HL-60 (cell line): ENCODE results near the gene GREM1.

ENCODE experiments used
- DNase-seq, 2 experiments: peaks; one replicate each; pipeline ENCODE4 v3.0.0-alpha.2; 2010 to 2020; ENCODE audit warnings: low read depth in 1 of 2, low spot score in 1 of 2
- H3K27ac ChIP-seq: fragments of 250-450 bp; sonication (Bioruptor Pico); replicated peaks from 2 replicates; pipeline ENCODE4 v1.5.1; 2020; ENCODE audit warnings: mild to moderate bottlenecking, moderate library complexity
- H3K27me3 ChIP-seq: fragments of 250-450 bp; sonication (Bioruptor Pico); 2 replicates; pipeline ENCODE4 v1.5.1; 2021; ENCODE audit warnings: mild to moderate bottlenecking, moderate library complexity; ENCODE audit not compliant: insufficient read depth, poor library complexity, severe bottlenecking
- H3K4me3 ChIP-seq: replicated peaks from 2 replicates; pipeline ENCODE4 v1.5.1; 2011; ENCODE audit warnings: mild to moderate bottlenecking, control low read depth, low read length; ENCODE audit not compliant: insufficient read depth
- GABPA ChIP-seq: IDR thresholded peaks from 2 replicates; pipeline ENCODE4 v1.6.1; 2012; ENCODE audit warnings: low read depth
- POLR2AphosphoS5 ChIP-seq: IDR thresholded peaks from 2 replicates; pipeline ENCODE4 v1.6.1; 2012; ENCODE audit warnings: low read depth
- REST ChIP-seq: IDR thresholded peaks from 2 replicates; pipeline ENCODE4 v1.6.1; 2012; ENCODE audit warnings: low read depth; ENCODE audit not compliant: insufficient replicate concordance
- SPI1 ChIP-seq: IDR thresholded peaks from 2 replicates; pipeline ENCODE4 v1.6.1; 2012; ENCODE audit warnings: low read depth, mild to moderate bottlenecking, borderline replicate concordance
- TF ChIP-seq, protein P1 (sequence below): IDR thresholded peaks from one replicate; pipeline ENCODE4 v1.5.1; 2011; ENCODE audit warnings: low read length, control low read depth, inconsistent platforms; ENCODE audit not compliant: insufficient read depth

Gene GREM1

GRCh38 chr15:32738666-32739065 lies 20.9 kb downstream of the GREM1 start:
- H3K27me3 ChIP-seq, result peaks cover 5% of the 10 kb centered on the region
- TF ChIP-seq SPI1 (no peak), GABPA (no peak), POLR2AphosphoS5 (no peak), REST (no peak)
- TF ChIP-seq, protein P1, sequence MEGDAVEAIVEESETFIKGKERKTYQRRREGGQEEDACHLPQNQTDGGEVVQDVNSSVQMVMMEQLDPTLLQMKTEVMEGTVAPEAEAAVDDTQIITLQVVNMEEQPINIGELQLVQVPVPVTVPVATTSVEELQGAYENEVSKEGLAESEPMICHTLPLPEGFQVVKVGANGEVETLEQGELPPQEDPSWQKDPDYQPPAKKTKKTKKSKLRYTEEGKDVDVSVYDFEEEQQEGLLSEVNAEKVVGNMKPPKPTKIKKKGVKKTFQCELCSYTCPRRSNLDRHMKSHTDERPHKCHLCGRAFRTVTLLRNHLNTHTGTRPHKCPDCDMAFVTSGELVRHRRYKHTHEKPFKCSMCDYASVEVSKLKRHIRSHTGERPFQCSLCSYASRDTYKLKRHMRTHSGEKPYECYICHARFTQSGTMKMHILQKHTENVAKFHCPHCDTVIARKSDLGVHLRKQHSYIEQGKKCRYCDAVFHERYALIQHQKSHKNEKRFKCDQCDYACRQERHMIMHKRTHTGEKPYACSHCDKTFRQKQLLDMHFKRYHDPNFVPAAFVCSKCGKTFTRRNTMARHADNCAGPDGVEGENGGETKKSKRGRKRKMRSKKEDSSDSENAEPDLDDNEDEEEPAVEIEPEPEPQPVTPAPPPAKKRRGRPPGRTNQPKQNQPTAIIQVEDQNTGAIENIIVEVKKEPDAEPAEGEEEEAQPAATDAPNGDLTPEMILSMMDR, result no peak
- no peak overlapping the region for H3K4me3 ChIP-seq
- H3K27ac ChIP-seq, result no peak overlapping the region
- no peak for DNase-seq

DNA sequence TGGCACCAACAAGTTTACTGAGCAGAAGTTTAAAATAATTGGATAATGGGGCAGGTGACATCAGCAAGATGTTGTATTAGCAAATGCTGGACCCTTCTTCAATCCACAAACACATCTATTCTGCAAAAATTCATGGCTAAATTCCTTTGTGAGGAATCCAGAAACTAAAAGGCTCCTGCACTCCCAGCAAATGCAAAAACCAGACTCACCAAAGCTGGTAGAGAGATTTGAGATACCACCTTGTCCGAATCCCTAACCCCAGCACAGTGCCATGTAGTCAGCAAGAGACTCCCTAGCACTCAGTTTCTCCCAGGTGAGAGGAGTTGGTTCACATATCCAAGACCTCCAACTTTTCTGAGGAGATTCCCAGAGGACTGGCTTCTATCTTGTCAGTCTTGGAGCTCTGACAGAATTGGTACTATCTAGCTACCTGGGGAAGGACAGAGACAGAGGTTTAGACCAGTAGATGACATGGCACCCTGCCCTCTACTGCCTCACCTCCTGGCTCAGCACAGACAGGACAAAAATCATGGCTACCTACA lies 21.8 kb downstream of the GREM1 start:
- Histone ChIP-seq H3K27me3 (no peaks in the 10 kb centered on the region), H3K27ac (no peak overlapping the region), H3K4me3 (no peak overlapping the region)
- DNase-seq, result no peak
- TF ChIP-seq, protein P1, result no peak
- TF ChIP-seq SPI1 (no peak), REST (no peak), GABPA (no peak), POLR2AphosphoS5 (no peak)

DNA sequence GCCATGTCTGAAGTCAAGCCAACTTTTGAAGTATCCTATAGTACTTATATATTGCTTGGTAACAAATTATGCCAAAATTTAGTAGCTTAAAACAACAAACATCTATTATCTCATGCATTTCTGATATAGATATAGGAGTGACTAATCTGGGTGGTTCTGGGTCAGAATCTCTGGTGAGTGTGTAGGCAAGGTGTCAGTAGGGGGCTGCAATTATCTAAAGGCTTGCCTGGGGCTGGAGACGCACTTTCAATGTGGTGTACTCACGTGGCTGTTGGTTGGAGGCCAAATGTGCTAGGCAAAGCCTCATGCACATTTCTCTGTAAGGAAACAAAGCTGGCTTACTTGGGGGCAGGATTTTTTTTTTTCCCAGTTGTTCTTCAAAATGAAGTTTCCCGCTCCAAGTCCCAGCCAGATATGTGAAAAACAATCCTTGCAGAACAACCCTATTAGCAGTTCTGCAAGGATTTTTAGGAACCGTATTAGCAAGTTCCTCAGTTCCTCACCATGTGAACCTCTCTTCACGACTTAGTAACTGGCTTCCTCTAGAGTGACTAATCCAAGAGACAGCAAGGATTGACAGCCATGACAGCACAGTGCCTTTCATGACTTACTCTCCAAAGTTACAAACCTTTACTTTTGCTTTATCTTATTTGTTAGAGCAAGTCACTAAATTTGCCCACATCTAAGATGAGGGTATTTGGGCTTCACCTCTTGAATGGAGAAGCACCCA lies 25.8 kb downstream of the GREM1 start:
- TF ChIP-seq, protein P1, result no peak
- TF ChIP-seq POLR2AphosphoS5, result no peak
- no peak for TF ChIP-seq SPI1
- no peak for TF ChIP-seq GABPA
- no peak for TF ChIP-seq REST
- no peak overlapping the region for H3K27ac ChIP-seq
- H3K27me3 ChIP-seq, result no peaks in the 10 kb centered on the region
- H3K4me3 ChIP-seq, result no peak overlapping the region
- no peak for DNase-seq
